ENCODE data around the gene HNF4A. TPM values are rescaled to one million over a fixed set of nuclear protein-coding genes. Genes with fewer than 3 reads are reported as not detected.

The HNF4A gene
- polyA plus RNA-seq, 1 experiment: 0.04 TPM

- POLR2A ChIA-PET: no interaction called here
- DNase-seq (ENCODE audit: low read depth): no peak
- CTCF ChIA-PET: interaction anchor here (1.1 to 1.5 kb wide), 2 partner anchors 10 to 43 kb away, joined by 3 to 9 read pairs; no protein-coding TSS in a partner anchor
- Histone ChIP-seq H3K27me3 (ENCODE audit: control insufficient read depth, insufficient read depth, low read length) (peaks cover 4% of the 10 kb centered on the region; the same call in 1 of the 2 replicates), H3K36me3 (ENCODE audit: control insufficient read depth, insufficient read depth, low read length) (no peaks in the 10 kb centered on the region), H3K4me3 (ENCODE audit: low read depth, low read length) (no peak overlapping the region)
- TF ChIP-seq, protein P1, sequence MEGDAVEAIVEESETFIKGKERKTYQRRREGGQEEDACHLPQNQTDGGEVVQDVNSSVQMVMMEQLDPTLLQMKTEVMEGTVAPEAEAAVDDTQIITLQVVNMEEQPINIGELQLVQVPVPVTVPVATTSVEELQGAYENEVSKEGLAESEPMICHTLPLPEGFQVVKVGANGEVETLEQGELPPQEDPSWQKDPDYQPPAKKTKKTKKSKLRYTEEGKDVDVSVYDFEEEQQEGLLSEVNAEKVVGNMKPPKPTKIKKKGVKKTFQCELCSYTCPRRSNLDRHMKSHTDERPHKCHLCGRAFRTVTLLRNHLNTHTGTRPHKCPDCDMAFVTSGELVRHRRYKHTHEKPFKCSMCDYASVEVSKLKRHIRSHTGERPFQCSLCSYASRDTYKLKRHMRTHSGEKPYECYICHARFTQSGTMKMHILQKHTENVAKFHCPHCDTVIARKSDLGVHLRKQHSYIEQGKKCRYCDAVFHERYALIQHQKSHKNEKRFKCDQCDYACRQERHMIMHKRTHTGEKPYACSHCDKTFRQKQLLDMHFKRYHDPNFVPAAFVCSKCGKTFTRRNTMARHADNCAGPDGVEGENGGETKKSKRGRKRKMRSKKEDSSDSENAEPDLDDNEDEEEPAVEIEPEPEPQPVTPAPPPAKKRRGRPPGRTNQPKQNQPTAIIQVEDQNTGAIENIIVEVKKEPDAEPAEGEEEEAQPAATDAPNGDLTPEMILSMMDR (IDR thresholded peaks at IDR 0.05; ENCODE audit: insufficient read depth, low read depth, low read length): no peak
Observed at GRCh38 chr20:44418069-44418905, 62.8 kb downstream of the HNF4A start.

GRCh38 chr20:44419131-44419844, 63.8 kb downstream of the HNF4A start:
- CTCF ChIA-PET: interaction anchor here (1.4 to 1.5 kb wide), 2 partner anchors 17 to 42 kb away, joined by 3 to 9 read pairs; no protein-coding TSS in a partner anchor
- Histone ChIP-seq H3K27me3 (ENCODE audit: control insufficient read depth, insufficient read depth, low read length) (peaks cover 2% of the 10 kb centered on the region; the same call in 1 of the 2 replicates), H3K4me3 (ENCODE audit: low read depth, low read length) (no peak overlapping the region), H3K36me3 (ENCODE audit: control insufficient read depth, insufficient read depth, low read length) (no peaks in the 10 kb centered on the region)
- TF ChIP-seq, protein P1 (IDR thresholded peaks at IDR 0.05; ENCODE audit: insufficient read depth, low read depth, low read length): no peak
- POLR2A ChIA-PET: no interaction called here
- DNase-seq (ENCODE audit: low read depth): no peak

DNA sequence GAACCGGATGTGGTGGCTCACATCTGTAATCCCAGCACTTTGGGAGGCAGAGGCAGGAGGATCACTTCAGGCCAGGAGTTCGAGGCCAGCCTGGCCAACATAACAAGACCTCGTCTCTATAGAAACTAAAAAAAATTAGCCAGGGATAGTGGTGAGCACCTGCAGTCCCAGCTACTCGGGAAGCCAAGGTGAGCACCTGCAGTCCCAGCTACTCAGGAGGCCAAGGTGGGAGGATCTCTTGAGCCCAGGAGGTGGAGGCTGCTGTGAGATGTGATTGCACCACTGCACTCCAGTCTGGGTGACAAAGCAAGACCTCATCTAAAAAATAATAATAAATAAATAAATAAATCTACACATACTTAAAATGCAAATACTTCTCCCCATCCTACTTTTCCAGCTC, 65.0 kb downstream of the HNF4A start:
- TF ChIP-seq, protein P1 (IDR thresholded peaks at IDR 0.05; ENCODE audit: insufficient read depth, low read depth, low read length): no peak
- CTCF ChIA-PET: interaction anchor here (1.4 kb wide), 1 partner anchor 15 kb away, joined by 3 read pairs; no protein-coding TSS in a partner anchor
- POLR2A ChIA-PET: no interaction called here
- Histone ChIP-seq H3K4me3 (ENCODE audit: low read depth, low read length) (no peak overlapping the region), H3K36me3 (ENCODE audit: control insufficient read depth, insufficient read depth, low read length) (no peaks in the 10 kb centered on the region), H3K27me3 (ENCODE audit: control insufficient read depth, insufficient read depth, low read length) (0 out of 2 replicates have a peak, but pooled peaks cover 2% of the 10 kb centered on the region)
- no peak for DNase-seq (ENCODE audit: low read depth)

DNA sequence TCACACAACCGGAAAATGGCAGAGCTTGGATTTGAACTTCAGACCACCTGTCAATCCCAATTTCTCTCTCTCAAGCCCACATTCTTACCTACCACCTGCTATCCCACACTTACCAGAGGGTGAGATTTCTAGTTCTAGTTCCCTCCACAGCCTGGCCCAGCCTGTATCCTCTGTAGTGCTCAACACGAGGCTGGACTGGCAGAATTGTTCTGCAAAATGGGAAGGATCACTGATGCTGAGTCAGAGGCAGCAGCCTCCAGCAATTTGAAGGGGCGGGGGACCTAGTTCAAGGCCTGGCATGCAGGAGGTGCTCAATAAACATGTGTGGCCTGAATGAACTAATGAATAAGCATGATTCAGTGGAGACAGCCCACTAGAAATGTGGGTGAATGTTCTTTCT, 66.6 kb downstream of the HNF4A start:
- DNase-seq (ENCODE audit: low read depth): no peak
- TF ChIP-seq, protein P1 (IDR thresholded peaks at IDR 0.05; ENCODE audit: insufficient read depth, low read depth, low read length): no peak
- ChIA-PET CTCF (no interaction called here), POLR2A (no interaction called here)
- Histone ChIP-seq H3K27me3 (ENCODE audit: control insufficient read depth, insufficient read depth, low read length) (0 out of 2 replicates have a peak, but pooled peaks cover 1% of the 10 kb centered on the region), H3K4me3 (ENCODE audit: low read depth, low read length) (no peak overlapping the region), H3K36me3 (ENCODE audit: control insufficient read depth, insufficient read depth, low read length) (no peaks in the 10 kb centered on the region)

GRCh38 chr20:44423480-44423879, 68.0 kb downstream of the HNF4A start:
- H3K4me3 ChIP-seq (ENCODE audit: low read depth, low read length): no peak overlapping the region
- TF ChIP-seq, protein P1 (IDR thresholded peaks at IDR 0.05; ENCODE audit: insufficient read depth, low read depth, low read length): no peak
- no peaks in the 10 kb centered on the region for H3K36me3 ChIP-seq (ENCODE audit: control insufficient read depth, insufficient read depth, low read length)
- POLR2A ChIA-PET: no interaction called here
- no peaks in the 10 kb centered on the region for H3K27me3 ChIP-seq (ENCODE audit: control insufficient read depth, insufficient read depth, low read length)
- DNase-seq (ENCODE audit: low read depth): no peak
- CTCF ChIA-PET: no interaction called here
